Activated CD4-positive, alpha-beta memory T cell treated with anti-CD3 and anti-CD28 coated beads for 36 hours (primary cell): Measurements from ENCODE around the gene ZNF232. TPM values are rescaled to one million over a fixed set of nuclear protein-coding genes. Genes with fewer than 3 reads are reported as not detected.
"Not testable (repeated sequence)": the region's sequence is repeated elsewhere in the genome, so short reads cannot be mapped to it uniquely, and the experiment has no call there.

Experiments
- CTCF ChIA-PET: fragments of 350-600 bp; sonication (Branson Sonifier 250); formaldehyde crosslinking; loops from one replicate; lab custom pipeline; 2021; ENCODE audit warnings: antibody characterized with exemption, inconsistent platforms; lab: Charles Lee
- POLR2A ChIA-PET: fragments of 350-600 bp; sonication (Branson Sonifier 250); formaldehyde crosslinking; loops from one replicate; lab custom pipeline; 2021; ENCODE audit warnings: antibody characterized with exemption; lab: Charles Lee
- DNase-seq: peaks from one replicate; pipeline ENCODE4 v3.0.0-alpha.2; 2020
- H3K27ac Mint-ChIP-seq: one replicate; pipeline ENCODE4 v1.8.0; 2021; ENCODE audit warnings: mixed read lengths
- H3K27me3 Mint-ChIP-seq: one replicate; pipeline ENCODE4 v1.8.0; 2021; ENCODE audit warnings: mixed read lengths
- H3K36me3 Mint-ChIP-seq: one replicate; pipeline ENCODE4 v1.8.0; 2021; ENCODE audit warnings: mixed read lengths
- H3K4me1 Mint-ChIP-seq: one replicate; pipeline ENCODE4 v1.8.0; 2021; ENCODE audit warnings: low read depth, mixed read lengths
- H3K4me3 Mint-ChIP-seq: one replicate; pipeline ENCODE4 v1.8.0; 2021; ENCODE audit warnings: mild to moderate bottlenecking, mixed read lengths
- H3K9me3 Mint-ChIP-seq: one replicate; pipeline ENCODE4 v1.8.0; 2021; ENCODE audit warnings: mixed read lengths
- intact Hi-C: fragments of 100-400 bp; cut with micrococcal nuclease; formaldehyde crosslinking; loops from one replicate; pipeline ENCODE4 v1.15.1; 2023
- total RNA-seq, 2 experiments: library from RNA; stranded (reverse); gene quantifications; one replicate each; pipeline ENCODE4 v1.2.3, GENCODE V29; 2021

The ZNF232 gene
- total RNA-seq, 2 experiments from 2014 or later, result 13.6 to 14.2 TPM

GRCh38 chr17:5134571-5134970 is 22.9 kb upstream of the ZNF232 start:
- H3K27me3 Mint-ChIP-seq, H3K4me3 Mint-ChIP-seq, H3K36me3 Mint-ChIP-seq, H3K9me3 Mint-ChIP-seq, intact Hi-C loops, H3K27ac Mint-ChIP-seq, POLR2A ChIA-PET, H3K4me1 Mint-ChIP-seq, DNase-seq, CTCF ChIA-PET: not testable (repeated sequence)

- intact Hi-C loops, CTCF ChIA-PET, H3K27me3 Mint-ChIP-seq, H3K27ac Mint-ChIP-seq, POLR2A ChIA-PET, H3K9me3 Mint-ChIP-seq, H3K4me1 Mint-ChIP-seq, DNase-seq, H3K36me3 Mint-ChIP-seq, H3K4me3 Mint-ChIP-seq: not testable (repeated sequence)
These were observed 22.3 kb upstream of the ZNF232 start for GRCh38 chr17:5133961-5134360.

DNA sequence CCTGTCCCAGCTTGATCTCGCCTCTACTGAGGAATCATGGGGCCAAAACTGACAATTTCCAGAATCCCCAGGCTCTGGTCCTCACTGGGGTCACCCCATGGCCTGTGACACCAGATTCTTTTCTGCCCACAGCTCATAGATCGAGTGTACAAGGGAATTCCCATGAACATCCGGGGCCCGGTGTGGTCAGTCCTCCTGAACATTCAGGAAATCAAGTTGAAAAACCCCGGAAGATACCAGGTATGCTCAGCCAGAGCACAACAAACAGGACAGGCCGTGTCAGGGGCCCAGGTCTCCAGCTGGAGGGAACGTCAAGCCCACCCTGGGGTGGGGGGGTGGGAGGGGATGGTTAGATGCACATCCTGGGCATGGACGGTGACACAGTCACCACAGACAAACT is 21.6 kb upstream of the ZNF232 start:
- CTCF ChIA-PET, result no interaction called here
- Mint-ChIP-seq H3K4me1 (no peaks in the 10 kb centered on the region), H3K9me3 (no peaks in the 10 kb centered on the region), H3K4me3 (no peak overlapping the region), H3K27me3 (no peaks in the 10 kb centered on the region), H3K36me3 (no peaks in the 10 kb centered on the region), H3K27ac (no peak overlapping the region)
- POLR2A ChIA-PET, result no interaction called here
- no peak for DNase-seq
- intact Hi-C loops, result no loop called here

DNA sequence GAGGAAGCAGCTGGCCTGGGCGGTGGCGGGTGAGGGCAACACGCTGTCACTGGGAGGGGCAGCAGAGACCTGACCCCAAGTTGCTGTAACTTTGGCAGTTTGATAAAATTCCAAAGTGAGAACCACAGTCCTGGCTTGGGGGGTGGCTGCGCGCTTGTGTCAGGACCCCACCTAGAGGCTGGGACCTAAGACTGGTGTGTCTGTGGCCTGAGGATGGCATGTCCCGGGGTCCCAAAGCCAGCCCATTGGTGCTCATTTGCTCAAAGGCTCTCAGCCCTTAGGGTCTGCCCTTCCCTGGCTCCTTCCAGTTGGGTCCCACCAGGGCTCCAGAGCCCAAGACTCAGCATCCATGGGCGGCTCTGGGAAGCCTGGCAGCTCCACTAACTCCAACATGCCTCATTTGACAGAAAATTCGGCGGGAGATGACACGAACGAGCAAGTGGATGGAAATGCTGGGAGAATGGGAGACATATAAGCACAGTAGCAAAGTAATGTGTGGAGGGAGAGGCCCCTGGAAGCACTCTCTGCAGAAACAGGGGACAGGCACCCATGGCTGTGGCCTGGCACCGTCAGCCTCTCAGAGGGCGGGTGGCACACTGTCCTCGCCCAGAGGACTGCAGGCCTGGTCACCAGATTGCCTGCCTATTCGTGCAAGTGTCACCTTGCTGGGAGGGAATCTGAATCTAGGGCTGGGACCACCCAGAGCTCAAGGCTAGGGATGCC is 21.0 kb upstream of the ZNF232 start:
- POLR2A ChIA-PET, intact Hi-C loops, H3K27ac Mint-ChIP-seq: not testable (repeated sequence)

DNA sequence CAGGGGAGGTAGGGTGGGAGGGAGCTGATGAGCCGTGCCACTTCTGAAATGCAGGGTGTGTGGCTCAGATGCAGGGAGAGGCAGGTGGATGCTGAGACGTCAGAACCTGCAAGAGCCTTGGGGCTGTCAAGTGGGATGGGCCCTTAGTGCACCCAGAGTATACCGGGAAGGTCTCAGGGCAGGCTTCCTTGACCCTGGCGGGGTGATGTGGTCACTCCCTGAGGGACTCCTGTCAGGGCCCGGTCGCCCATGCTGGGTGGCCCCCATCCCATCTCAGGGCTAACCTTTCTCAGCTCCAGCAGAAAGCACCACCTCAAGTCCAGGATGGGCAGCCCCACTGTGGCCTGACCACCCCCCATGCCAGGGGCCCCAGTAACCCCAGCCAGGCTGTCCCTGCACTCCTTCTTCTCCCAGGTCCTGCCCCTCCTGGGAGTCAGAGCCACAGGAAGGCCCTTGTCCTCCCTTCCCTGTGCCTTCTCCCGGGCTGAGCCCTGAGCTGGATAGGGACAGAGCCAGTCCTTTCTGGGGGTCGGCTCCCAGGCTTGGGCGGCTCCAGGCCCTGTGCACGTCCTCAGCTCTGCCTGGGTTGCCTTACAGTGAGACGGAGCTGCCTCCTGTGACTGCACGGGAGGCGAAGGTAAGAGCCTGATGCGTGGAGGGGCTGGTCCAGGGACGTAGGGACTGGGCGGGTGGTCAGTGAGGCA is 20.3 kb upstream of the ZNF232 start:
- POLR2A ChIA-PET, H3K36me3 Mint-ChIP-seq, H3K27me3 Mint-ChIP-seq, H3K4me3 Mint-ChIP-seq, H3K27ac Mint-ChIP-seq, H3K9me3 Mint-ChIP-seq, intact Hi-C loops, H3K4me1 Mint-ChIP-seq: not testable (repeated sequence)
- CTCF ChIA-PET, result interaction anchor here (0.6 kb wide), 1 partner anchor 267 kb away, joined by 3 read pairs; no protein-coding TSS in a partner anchor
- DNase-seq, result peak; percentile 4

More for the DNA sequence above, 21.0 kb upstream of the ZNF232 start:
- DNase-seq, result peak; percentile 11
- CTCF ChIA-PET, result interaction anchor here (0.6 kb wide), 1 partner anchor 268 kb away, joined by 3 read pairs; no protein-coding TSS in a partner anchor
- H3K4me3 Mint-ChIP-seq, H3K27me3 Mint-ChIP-seq, H3K4me1 Mint-ChIP-seq, H3K9me3 Mint-ChIP-seq, H3K36me3 Mint-ChIP-seq: not testable (repeated sequence)

DNA sequence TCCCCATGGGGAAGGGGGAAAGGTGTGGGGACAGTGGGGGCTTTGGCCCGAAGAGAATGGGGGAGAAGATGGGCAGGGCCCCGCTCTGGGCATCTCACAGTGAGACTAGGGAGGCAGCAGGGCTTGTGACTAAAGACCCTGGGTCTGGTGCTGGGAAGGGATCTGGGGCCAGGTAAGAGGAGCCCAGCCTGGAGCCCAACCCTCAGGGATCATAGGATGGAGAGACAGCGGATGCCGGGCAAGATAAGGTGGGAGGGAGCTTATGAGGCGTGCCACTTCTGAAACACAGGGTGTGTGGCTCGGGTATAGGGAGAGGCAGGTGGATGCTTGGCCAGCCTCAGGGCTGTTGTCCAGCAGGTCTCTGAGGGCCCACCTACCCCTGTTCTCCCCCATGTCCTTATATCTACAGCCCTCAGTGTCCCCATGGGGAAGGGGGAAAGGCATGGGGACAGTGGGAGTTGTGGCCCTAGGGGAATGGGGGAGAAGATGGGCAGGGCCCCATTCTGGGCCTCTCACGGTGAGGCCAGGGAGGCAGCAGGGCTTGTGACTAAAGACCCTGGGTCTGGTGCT is 19.6 kb upstream of the ZNF232 start:
- H3K27me3 Mint-ChIP-seq, result peaks cover 8% of the 10 kb centered on the region
- POLR2A ChIA-PET, result no interaction called here
- intact Hi-C loops, result no loop called here
- no peak overlapping the region for H3K4me3 Mint-ChIP-seq
- CTCF ChIA-PET, result no interaction called here
- no peaks in the 10 kb centered on the region for H3K4me1 Mint-ChIP-seq
- H3K9me3 Mint-ChIP-seq, result no peaks in the 10 kb centered on the region
- H3K36me3 Mint-ChIP-seq, result no peaks in the 10 kb centered on the region
- no peak overlapping the region for H3K27ac Mint-ChIP-seq
- no peak for DNase-seq

- H3K27me3 Mint-ChIP-seq, H3K36me3 Mint-ChIP-seq, H3K4me3 Mint-ChIP-seq, intact Hi-C loops, CTCF ChIA-PET, POLR2A ChIA-PET, DNase-seq, H3K27ac Mint-ChIP-seq, H3K4me1 Mint-ChIP-seq, H3K9me3 Mint-ChIP-seq: not testable (repeated sequence)
These were observed 19.0 kb upstream of the ZNF232 start for GRCh38 chr17:5130687-5131086.

GRCh38 chr17:5130261-5130660 is 18.6 kb upstream of the ZNF232 start:
- CTCF ChIA-PET, DNase-seq, H3K27me3 Mint-ChIP-seq, H3K9me3 Mint-ChIP-seq, H3K4me1 Mint-ChIP-seq, H3K27ac Mint-ChIP-seq, H3K4me3 Mint-ChIP-seq, H3K36me3 Mint-ChIP-seq, intact Hi-C loops, POLR2A ChIA-PET: not testable (repeated sequence)

DNA sequence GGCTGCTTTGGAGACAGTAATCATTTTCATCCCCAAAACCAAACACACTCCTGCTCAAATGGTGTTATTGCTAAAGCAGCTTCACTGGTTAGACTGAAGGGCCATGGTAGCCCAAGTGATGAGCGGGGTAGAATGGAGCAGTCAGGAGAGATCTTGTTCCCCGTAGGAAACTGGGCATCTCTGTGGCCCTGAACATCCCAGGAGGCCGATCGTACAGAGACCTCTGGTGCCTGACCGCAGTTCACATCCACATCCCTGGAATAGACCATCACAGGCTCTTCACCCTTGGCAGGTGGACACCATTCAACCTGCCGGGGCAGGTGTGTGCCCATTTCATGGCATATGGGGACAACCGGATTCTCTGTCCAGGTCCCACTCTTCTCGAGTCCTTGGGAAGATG is 18.1 kb upstream of the ZNF232 start:
- H3K36me3 Mint-ChIP-seq, POLR2A ChIA-PET, H3K27ac Mint-ChIP-seq, H3K4me3 Mint-ChIP-seq, DNase-seq, H3K9me3 Mint-ChIP-seq, intact Hi-C loops, H3K27me3 Mint-ChIP-seq, CTCF ChIA-PET, H3K4me1 Mint-ChIP-seq: not testable (repeated sequence)

DNA sequence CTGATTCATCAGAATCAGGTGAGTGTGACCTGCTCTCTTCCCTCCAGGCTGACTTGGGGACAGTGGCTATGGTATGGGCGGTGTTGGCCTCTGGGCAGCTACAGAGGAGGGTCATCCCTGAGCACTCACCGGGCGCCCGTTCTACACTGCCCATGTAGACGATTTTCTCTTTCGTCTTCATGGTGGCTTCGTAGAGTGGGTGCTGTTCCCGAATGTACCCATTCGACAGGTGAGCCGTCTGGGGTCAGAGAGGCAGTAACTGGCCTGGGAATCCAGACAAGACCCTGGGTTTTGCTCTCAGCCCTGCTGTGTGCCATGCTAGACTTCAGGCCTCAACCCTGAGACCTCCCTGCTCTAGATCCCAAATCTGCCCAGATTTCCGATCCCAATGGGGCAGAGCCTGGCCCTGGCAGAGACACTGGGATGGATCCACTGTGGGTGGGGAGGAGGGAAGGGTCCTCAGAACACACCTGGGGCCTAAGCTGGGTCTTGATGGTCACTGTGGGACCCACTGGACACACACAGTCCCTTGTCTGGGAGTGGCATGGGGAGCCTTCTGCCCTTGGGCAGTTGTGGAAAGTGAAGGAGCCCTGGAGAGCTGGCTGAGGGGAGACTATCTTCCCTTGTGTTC is 17.3 kb upstream of the ZNF232 start:
- H3K36me3 Mint-ChIP-seq, result no peaks in the 10 kb centered on the region
- intact Hi-C loops, result no loop called here
- no peak overlapping the region for H3K27ac Mint-ChIP-seq
- no peak for DNase-seq
- ChIA-PET CTCF (no interaction called here), POLR2A (no interaction called here)
- H3K4me3 Mint-ChIP-seq, result no peak overlapping the region
- no peaks in the 10 kb centered on the region for H3K4me1 Mint-ChIP-seq
- peaks cover 11% of the 10 kb centered on the region for H3K27me3 Mint-ChIP-seq
- H3K9me3 Mint-ChIP-seq, result no peaks in the 10 kb centered on the region

DNA sequence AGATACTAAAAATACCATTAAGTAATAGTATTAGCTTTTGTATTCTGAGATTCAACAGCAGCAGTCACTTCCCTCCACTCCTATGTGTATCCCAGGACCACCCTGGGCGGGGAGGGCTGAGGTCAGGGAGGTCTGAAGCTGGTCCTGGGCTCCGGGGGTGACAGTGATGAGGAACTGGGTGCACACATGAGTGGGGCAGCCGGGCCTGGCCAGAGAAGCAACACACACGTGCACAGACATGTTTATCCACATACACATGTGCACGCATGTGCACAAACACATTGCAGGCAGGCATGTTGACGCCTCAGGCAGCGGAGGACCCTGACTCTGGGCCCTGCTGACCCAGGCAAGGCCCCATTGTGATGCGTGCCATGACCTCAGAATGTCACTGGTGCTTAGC is 16.7 kb upstream of the ZNF232 start:
- H3K4me1 Mint-ChIP-seq, intact Hi-C loops, H3K36me3 Mint-ChIP-seq, POLR2A ChIA-PET, CTCF ChIA-PET, H3K27ac Mint-ChIP-seq, H3K9me3 Mint-ChIP-seq, H3K4me3 Mint-ChIP-seq, DNase-seq: not testable (repeated sequence)
- peaks cover 16% of the 10 kb centered on the region for H3K27me3 Mint-ChIP-seq

DNA sequence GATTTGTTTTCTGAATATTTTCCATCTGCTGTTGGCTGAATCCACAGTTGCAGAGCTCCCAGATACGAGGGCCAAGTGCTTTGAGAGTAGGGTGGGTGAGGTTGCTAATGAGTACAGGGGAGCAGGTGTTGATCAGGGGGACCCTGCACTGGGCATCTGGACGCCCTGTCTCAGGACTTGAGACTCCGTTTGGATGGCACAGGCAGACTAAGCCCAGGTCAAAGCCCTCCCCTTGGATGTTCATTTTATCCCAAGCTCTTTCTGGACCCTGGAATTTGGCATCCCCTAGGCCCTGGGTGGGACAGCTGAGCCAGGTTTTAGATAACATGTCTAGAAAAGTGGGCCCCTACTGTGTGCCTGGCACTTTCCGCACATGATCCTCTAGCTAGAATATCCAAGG is 16.2 kb upstream of the ZNF232 start:
- H3K4me3 Mint-ChIP-seq, result no peak overlapping the region
- H3K36me3 Mint-ChIP-seq, result no peaks in the 10 kb centered on the region
- intact Hi-C loops, result no loop called here
- no peaks in the 10 kb centered on the region for H3K4me1 Mint-ChIP-seq
- CTCF ChIA-PET, result no interaction called here
- POLR2A ChIA-PET, result no interaction called here
- no peak overlapping the region for H3K27ac Mint-ChIP-seq
- peaks cover 16% of the 10 kb centered on the region for H3K27me3 Mint-ChIP-seq
- peak; percentile 6 for DNase-seq
- H3K9me3 Mint-ChIP-seq, result no peaks in the 10 kb centered on the region
